Measurements from ENCODE around the gene GAD1. TPM values are rescaled to one million over a fixed set of nuclear protein-coding genes. Genes with fewer than 3 reads are reported as not detected.

The GAD1 gene
- total RNA-seq, 1 donor from 2014 or later, result 2.2 TPM

DNA sequence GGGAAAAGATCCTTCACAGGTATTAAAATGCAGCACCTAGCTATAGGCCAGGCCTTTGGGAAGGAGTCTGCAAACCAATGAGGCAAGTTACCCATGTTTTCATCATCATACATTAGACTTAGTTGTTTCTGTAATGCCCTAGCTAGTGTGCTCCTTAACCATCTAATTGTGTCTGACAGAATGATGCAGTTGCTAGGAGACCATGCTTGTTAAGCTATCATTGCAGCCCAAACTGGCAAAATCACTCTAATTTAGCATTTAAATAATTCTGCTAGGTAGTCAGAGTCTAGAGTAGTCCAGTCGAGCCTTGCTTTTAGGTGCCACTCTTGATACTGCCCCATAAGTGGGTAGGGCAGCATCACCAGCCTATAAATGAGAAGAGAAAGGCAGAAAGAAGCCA, 34.9 kb downstream of the GAD1 start:
- no peak for TF ChIP-seq CTCF (conservative IDR thresholded peaks at IDR 0.05)
- H3K4me3 Mint-ChIP-seq, result no peak overlapping the region
- H3K9me3 Mint-ChIP-seq, result no peaks in the 10 kb centered on the region
- no peak for DNase-seq (ENCODE audit: extremely low spot score, unreplicated experiment)
- no peaks in the 10 kb centered on the region for H3K27me3 Mint-ChIP-seq
- no peaks in the 10 kb centered on the region for H3K4me1 Mint-ChIP-seq (ENCODE audit: unreplicated experiment)
- no peaks in the 10 kb centered on the region for H3K36me3 Mint-ChIP-seq
- H3K27ac Mint-ChIP-seq, result no peak overlapping the region

- no peaks in the 10 kb centered on the region for H3K4me1 Mint-ChIP-seq (ENCODE audit: unreplicated experiment)
- H3K27ac Mint-ChIP-seq, result no peak overlapping the region
- no peak for DNase-seq (ENCODE audit: extremely low spot score, unreplicated experiment)
- no peak for TF ChIP-seq CTCF (conservative IDR thresholded peaks at IDR 0.05)
- no peaks in the 10 kb centered on the region for H3K36me3 Mint-ChIP-seq
- H3K27me3 Mint-ChIP-seq, result no peaks in the 10 kb centered on the region
- H3K4me3 Mint-ChIP-seq, result no peak overlapping the region
- H3K9me3 Mint-ChIP-seq, result no peaks in the 10 kb centered on the region
Observed at GRCh38 chr2:170856066-170856465, 39.4 kb downstream of the GAD1 start.

- no peaks in the 10 kb centered on the region for H3K27me3 Mint-ChIP-seq
- H3K36me3 Mint-ChIP-seq, result no peaks in the 10 kb centered on the region
- no peak overlapping the region for H3K27ac Mint-ChIP-seq
- no peak overlapping the region for H3K4me3 Mint-ChIP-seq
- no peaks in the 10 kb centered on the region for H3K9me3 Mint-ChIP-seq
- DNase-seq (ENCODE audit: extremely low spot score, unreplicated experiment), result no peak
- TF ChIP-seq CTCF (conservative IDR thresholded peaks at IDR 0.05), result no peak
- no peaks in the 10 kb centered on the region for H3K4me1 Mint-ChIP-seq (ENCODE audit: unreplicated experiment)
Observed at GRCh38 chr2:170862286-170862902, 45.7 kb downstream of the GAD1 start.

- no peak for TF ChIP-seq CTCF (conservative IDR thresholded peaks at IDR 0.05)
- no peak overlapping the region for H3K27ac Mint-ChIP-seq
- no peaks in the 10 kb centered on the region for H3K27me3 Mint-ChIP-seq
Observed at GRCh38 chr2:170863087-170863486, 46.4 kb downstream of the GAD1 start.

DNA sequence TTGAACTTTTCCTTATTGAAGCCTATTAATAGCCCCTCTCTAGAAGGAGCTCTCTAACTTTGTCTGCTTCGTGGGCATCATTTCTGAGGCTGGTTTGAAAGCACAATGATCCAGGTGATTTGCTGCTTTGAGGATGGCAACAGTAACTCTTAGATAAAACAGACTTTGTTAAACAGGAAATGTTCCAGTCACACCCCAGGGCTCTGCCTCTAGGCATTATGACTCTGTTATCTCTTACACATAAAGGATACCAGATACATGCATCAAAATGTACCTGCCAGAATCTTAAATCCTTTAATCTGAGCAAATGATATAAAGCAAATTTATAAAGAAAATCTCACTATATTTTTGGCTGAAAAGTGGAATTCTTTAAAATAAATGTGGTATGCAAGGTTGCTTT, 52.3 kb downstream of the GAD1 start:
- H3K4me1 Mint-ChIP-seq (ENCODE audit: unreplicated experiment), result peaks cover 9% of the 10 kb centered on the region
- DNase-seq (ENCODE audit: extremely low spot score, unreplicated experiment), result no peak
- peaks cover 4% of the 10 kb centered on the region for H3K9me3 Mint-ChIP-seq
- H3K4me3 Mint-ChIP-seq, result no peak overlapping the region
- H3K27ac Mint-ChIP-seq, result no peak overlapping the region
- no peaks in the 10 kb centered on the region for H3K36me3 Mint-ChIP-seq
- no peak for TF ChIP-seq CTCF (conservative IDR thresholded peaks at IDR 0.05)
- H3K27me3 Mint-ChIP-seq, result no peaks in the 10 kb centered on the region

More at GRCh38 chr2:170863087-170863486, 46.4 kb downstream of the GAD1 start:
- Mint-ChIP-seq H3K4me1 (ENCODE audit: unreplicated experiment) (no peaks in the 10 kb centered on the region), H3K4me3 (no peak overlapping the region), H3K9me3 (no peaks in the 10 kb centered on the region), H3K36me3 (no peaks in the 10 kb centered on the region)
- no peak for DNase-seq (ENCODE audit: extremely low spot score, unreplicated experiment)

- Mint-ChIP-seq H3K27me3 (no peaks in the 10 kb centered on the region), H3K4me1 (ENCODE audit: unreplicated experiment) (peaks cover 9% of the 10 kb centered on the region), H3K9me3 (peaks cover 4% of the 10 kb centered on the region), H3K36me3 (no peaks in the 10 kb centered on the region), H3K27ac (no peak overlapping the region), H3K4me3 (no peak overlapping the region)
- TF ChIP-seq CTCF (conservative IDR thresholded peaks at IDR 0.05), result no peak
- no peak for DNase-seq (ENCODE audit: extremely low spot score, unreplicated experiment)
Observed at GRCh38 chr2:170869461-170869860, 52.8 kb downstream of the GAD1 start.

Data from type B pancreatic cell (in vitro differentiated cells).